HepG2 (cell line): ENCODE results near the gene RTEL1. TPM values are rescaled to one million over a fixed set of nuclear protein-coding genes. Genes with fewer than 3 reads are reported as not detected.

ENCODE experiments used
- HMG20B ChIP-seq: conservative IDR thresholded peaks from 2 replicates; pipeline ENCODE4 v1.6.1; 2016; ENCODE audit warnings: missing genetic modification reagents, missing compliant biosample characterization
- KDM5A ChIP-seq: fragments of 200-600 bp; sonication (generic); IDR thresholded peaks from 2 replicates; pipeline ENCODE4 v1.7.0; 2018; ENCODE audit warnings: antibody characterized with exemption, mild to moderate bottlenecking, low read length, borderline replicate concordance
- MYC ChIP-seq: sonication (generic); formaldehyde crosslinking; IDR thresholded peaks from 2 replicates; pipeline ENCODE4 v1.9.0; 2021; ENCODE audit warnings: missing genetic modification reagents, borderline replicate concordance
- POLR2AphosphoS5 ChIP-seq: IDR thresholded peaks from 2 replicates; pipeline ENCODE4 v1.6.1; 2012; ENCODE audit warnings: low read depth, low read length
- RARG ChIP-seq: sonication (generic); formaldehyde crosslinking; IDR thresholded peaks from 2 replicates; pipeline ENCODE4 v1.4.0; 2020; ENCODE audit warnings: low read depth, mild to moderate bottlenecking, missing genetic modification reagents
- RFX1 ChIP-seq: fragments of 450-650 bp; IDR thresholded peaks from 2 replicates; pipeline ENCODE4 v1.6.1; 2017
- SMYD3 ChIP-seq: sonication (generic); formaldehyde crosslinking; IDR thresholded peaks from 2 replicates; pipeline ENCODE4 v1.8.1; 2023; ENCODE audit warnings: mild to moderate bottlenecking, missing genetic modification reagents
- SP140L ChIP-seq: sonication (generic); formaldehyde crosslinking; IDR thresholded peaks from 2 replicates; pipeline ENCODE4 v1.4.0; 2020; ENCODE audit warnings: missing genetic modification reagents, borderline replicate concordance
- SPEN ChIP-seq: sonication (generic); formaldehyde crosslinking; IDR thresholded peaks from 2 replicates; pipeline ENCODE4 v1.5.1; 2020; ENCODE audit warnings: low read depth, mild to moderate bottlenecking, missing genetic modification reagents
- TP53 ChIP-seq: sonication (generic); formaldehyde crosslinking; conservative IDR thresholded peaks from 2 replicates; pipeline ENCODE4 v1.4.0; 2020; ENCODE audit warnings: missing genetic modification reagents
- XRCC5 ChIP-seq: fragments of 200-400 bp; formaldehyde crosslinking; optimal IDR thresholded peaks from 2 replicates; pipeline ENCODE3; 2017; ENCODE audit warnings: mild to moderate bottlenecking, low read length
- ZBTB42 ChIP-seq: sonication (generic); formaldehyde crosslinking; IDR thresholded peaks from 2 replicates; pipeline ENCODE4 v1.5.0; 2020; ENCODE audit warnings: mild to moderate bottlenecking, missing genetic modification reagents
- ZBTB7A ChIP-seq: sonication (generic); formaldehyde crosslinking; IDR thresholded peaks from 2 replicates; pipeline ENCODE4 v1.8.0; 2022; ENCODE audit warnings: mild to moderate bottlenecking, missing genetic modification reagents
- ZFP1 ChIP-seq: IDR thresholded peaks from 2 replicates; pipeline ENCODE4 v1.6.1; 2016
- ZNF10 ChIP-seq: sonication (generic); formaldehyde crosslinking; IDR thresholded peaks from 2 replicates; pipeline ENCODE4 v1.4.0; 2020; ENCODE audit warnings: mild to moderate bottlenecking, low read depth, missing genetic modification reagents, borderline replicate concordance
- ZNF260 ChIP-seq: sonication (generic); formaldehyde crosslinking; IDR thresholded peaks from 2 replicates; pipeline ENCODE4 v1.4.0; 2020; ENCODE audit warnings: missing genetic modification reagents, low read depth, mild to moderate bottlenecking, borderline replicate concordance
- ZNF264 ChIP-seq: sonication (generic); formaldehyde crosslinking; IDR thresholded peaks from 2 replicates; pipeline ENCODE4 v1.4.0; 2020; ENCODE audit warnings: missing genetic modification reagents
- ZNF317 ChIP-seq: sonication (generic); formaldehyde crosslinking; IDR thresholded peaks from 2 replicates; pipeline ENCODE4 v1.5.0; 2020; ENCODE audit warnings: mild to moderate bottlenecking, missing genetic modification reagents
- ZNF430 ChIP-seq: sonication (generic); formaldehyde crosslinking; IDR thresholded peaks from 2 replicates; pipeline ENCODE4 v1.9.0; 2021; ENCODE audit warnings: mild to moderate bottlenecking, missing genetic modification reagents
- ZNF468 ChIP-seq: sonication (generic); formaldehyde crosslinking; IDR thresholded peaks from 2 replicates; pipeline ENCODE4 v1.8.0; 2022; ENCODE audit warnings: mild to moderate bottlenecking, moderate library complexity, missing genetic modification reagents
- ZNF564 ChIP-seq: sonication (generic); formaldehyde crosslinking; IDR thresholded peaks from 2 replicates; pipeline ENCODE4 v1.8.1; 2023; ENCODE audit warnings: mild to moderate bottlenecking, missing genetic modification reagents
- ZNF572 ChIP-seq: sonication (generic); formaldehyde crosslinking; IDR thresholded peaks from 2 replicates; pipeline ENCODE4 v1.5.1; 2020; ENCODE audit warnings: mild to moderate bottlenecking, missing genetic modification reagents
- ZSCAN5A ChIP-seq: sonication (generic); formaldehyde crosslinking; IDR thresholded peaks from 2 replicates; pipeline ENCODE4 v1.8.0; 2022; ENCODE audit warnings: mild to moderate bottlenecking, missing genetic modification reagents, borderline replicate concordance
- polyA plus RNA-seq, 8 experiments: library from polyadenylated mRNA; depleted of rRNA in 3 of 8; stranded (reverse) in 7 of 8; unstranded in 1 of 8; fragments of >200 nt; fragmentation: Illumina TruSeq in 4 of 8; extraction: Trizol in 4 of 8; gene quantifications; 2 replicates each; pipeline versions ENCODE4 v1.2.1 to v1.2.3, GENCODE V29; 2011 to 2016; ENCODE audit warnings: low read depth in 4 of 8, missing spikeins in 1 of 8, mixed read lengths in 1 of 8; ENCODE audit not compliant: insufficient read depth in 1 of 8
- total RNA-seq, 5 experiments: library from RNA; depleted of rRNA; stranded (reverse); fragments of >200 nt; fragmentation: Illumina TruSeq; extraction: Trizol; gene quantifications; 2 replicates each; pipeline ENCODE4 v1.2.3, GENCODE V29; 2016; ENCODE audit warnings: low read depth in 1 of 5
- TF ChIP-seq, protein P1 (sequence below): sonication (generic); formaldehyde crosslinking; IDR thresholded peaks from 2 replicates; pipeline ENCODE4 v1.8.1; 2023; ENCODE audit warnings: missing genetic modification reagents, inconsistent platforms, borderline replicate concordance
- TF ChIP-seq, protein P2 (sequence below): sonication (generic); formaldehyde crosslinking; IDR thresholded peaks from 2 replicates; pipeline ENCODE4 v1.4.0; 2020; ENCODE audit warnings: missing genetic modification reagents
- TF ChIP-seq, protein P3 (sequence below): sonication (generic); formaldehyde crosslinking; IDR thresholded peaks from 2 replicates; pipeline ENCODE4 v1.8.0; 2022; ENCODE audit warnings: missing genetic modification reagents, low read depth, mild to moderate bottlenecking, borderline replicate concordance

RTEL1 gene
- total and polyA plus RNA-seq, 2 of the 13 experiments (the other 11 are each of a cell fraction or from before 2014, with no cell fraction given) = 21.8 to 36.4 TPM

GRCh38 chr20:63744574-63745423, 86.7 kb downstream of the RTEL1 start (continued):
- no peak for TF ChIP-seq TP53 (CRISPR knock-in tag)
- TF ChIP-seq KDM5A = no peak
- TF ChIP-seq XRCC5 = no peak
- no peak for TF ChIP-seq ZBTB42 (CRISPR knock-in tag)
- TF ChIP-seq ZSCAN5A = no peak
- TF ChIP-seq ZNF260 (CRISPR knock-in tag) = no peak
- no peak for TF ChIP-seq ZNF468 (CRISPR knock-in tag)
- TF ChIP-seq RFX1 = no peak
- TF ChIP-seq HMG20B (CRISPR knock-in tag) = no peak
- TF ChIP-seq, protein P1, sequence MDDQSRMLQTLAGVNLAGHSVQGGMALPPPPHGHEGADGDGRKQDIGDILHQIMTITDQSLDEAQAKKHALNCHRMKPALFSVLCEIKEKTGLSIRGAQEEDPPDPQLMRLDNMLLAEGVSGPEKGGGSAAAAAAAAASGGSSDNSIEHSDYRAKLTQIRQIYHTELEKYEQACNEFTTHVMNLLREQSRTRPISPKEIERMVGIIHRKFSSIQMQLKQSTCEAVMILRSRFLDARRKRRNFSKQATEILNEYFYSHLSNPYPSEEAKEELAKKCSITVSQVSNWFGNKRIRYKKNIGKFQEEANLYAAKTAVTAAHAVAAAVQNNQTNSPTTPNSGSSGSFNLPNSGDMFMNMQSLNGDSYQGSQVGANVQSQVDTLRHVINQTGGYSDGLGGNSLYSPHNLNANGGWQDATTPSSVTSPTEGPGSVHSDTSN (CRISPR knock-in tag) = no peak
- TF ChIP-seq, protein P2, sequence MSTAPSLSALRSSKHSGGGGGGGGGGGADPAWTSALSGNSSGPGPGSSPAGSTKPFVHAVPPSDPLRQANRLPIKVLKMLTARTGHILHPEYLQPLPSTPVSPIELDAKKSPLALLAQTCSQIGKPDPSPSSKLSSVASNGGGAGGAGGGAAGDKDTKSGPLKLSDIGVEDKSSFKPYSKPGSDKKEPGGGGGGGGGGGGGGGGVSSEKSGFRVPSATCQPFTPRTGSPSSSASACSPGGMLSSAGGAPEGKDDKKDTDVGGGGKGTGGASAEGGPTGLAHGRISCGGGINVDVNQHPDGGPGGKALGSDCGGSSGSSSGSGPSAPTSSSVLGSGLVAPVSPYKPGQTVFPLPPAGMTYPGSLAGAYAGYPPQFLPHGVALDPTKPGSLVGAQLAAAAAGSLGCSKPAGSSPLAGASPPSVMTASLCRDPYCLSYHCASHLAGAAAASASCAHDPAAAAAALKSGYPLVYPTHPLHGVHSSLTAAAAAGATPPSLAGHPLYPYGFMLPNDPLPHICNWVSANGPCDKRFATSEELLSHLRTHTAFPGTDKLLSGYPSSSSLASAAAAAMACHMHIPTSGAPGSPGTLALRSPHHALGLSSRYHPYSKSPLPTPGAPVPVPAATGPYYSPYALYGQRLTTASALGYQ = no peak; the same call in 1 of the 2 replicates
- TF ChIP-seq ZBTB7A (CRISPR knock-in tag) = no peak
- no peak for TF ChIP-seq ZNF564 (CRISPR knock-in tag)
- TF ChIP-seq ZNF10 (CRISPR knock-in tag) = no peak
- 0 out of 2 replicates have a peak, but pooled peaks have one; percentile 14 for TF ChIP-seq SPEN (CRISPR knock-in tag)
- peak; percentile 79 for TF ChIP-seq POLR2AphosphoS5
- TF ChIP-seq, protein P3, sequence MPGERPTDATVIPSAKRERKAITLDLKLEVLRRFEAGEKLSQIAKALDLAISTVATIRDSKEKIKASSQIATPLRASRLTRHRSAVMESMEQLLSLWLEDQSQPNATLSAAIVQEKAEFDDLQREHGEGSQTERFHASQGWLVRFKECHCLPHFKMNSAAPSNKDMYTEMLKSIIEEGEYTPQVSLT (CRISPR knock-in tag) = no peak
- TF ChIP-seq MYC (CRISPR knock-in tag) = peak; percentile 52; the same call in 1 of the 2 replicates
- TF ChIP-seq ZFP1 = 0 out of 2 replicates have a peak, but pooled peaks have one; percentile 18
- no peak for TF ChIP-seq ZNF572 (CRISPR knock-in tag)
- TF ChIP-seq RARG = 0 out of 2 replicates have a peak, but pooled peaks have one; percentile 59
- 0 out of 2 replicates have a peak, but pooled peaks have one; percentile 41 for TF ChIP-seq ZNF430 (CRISPR knock-in tag)
- no peak for TF ChIP-seq ZNF317
- no peak for TF ChIP-seq SP140L
- 0 out of 2 replicates have a peak, but pooled peaks have one; percentile 7 for TF ChIP-seq ZNF264
- TF ChIP-seq SMYD3 (CRISPR knock-in tag) = no peak
